ENCODE measurements around the gene SPANXN3. TPM values are rescaled to one million over a fixed set of nuclear protein-coding genes. Genes with fewer than 3 reads are reported as not detected.
"Not testable (repeated sequence)": the region's sequence is repeated elsewhere in the genome, so short reads cannot be mapped to it uniquely, and the experiment has no call there.

SPANXN3 gene, protein sequence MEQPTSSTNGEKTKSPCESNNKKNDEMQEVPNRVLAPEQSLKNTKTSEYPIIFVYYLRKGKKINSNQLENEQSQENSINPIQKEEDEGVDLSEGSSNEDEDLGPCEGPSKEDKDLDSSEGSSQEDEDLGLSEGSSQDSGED
- not detected in 2 replicates for total RNA-seq (ENCODE audit: low replicate concordance)

DNA sequence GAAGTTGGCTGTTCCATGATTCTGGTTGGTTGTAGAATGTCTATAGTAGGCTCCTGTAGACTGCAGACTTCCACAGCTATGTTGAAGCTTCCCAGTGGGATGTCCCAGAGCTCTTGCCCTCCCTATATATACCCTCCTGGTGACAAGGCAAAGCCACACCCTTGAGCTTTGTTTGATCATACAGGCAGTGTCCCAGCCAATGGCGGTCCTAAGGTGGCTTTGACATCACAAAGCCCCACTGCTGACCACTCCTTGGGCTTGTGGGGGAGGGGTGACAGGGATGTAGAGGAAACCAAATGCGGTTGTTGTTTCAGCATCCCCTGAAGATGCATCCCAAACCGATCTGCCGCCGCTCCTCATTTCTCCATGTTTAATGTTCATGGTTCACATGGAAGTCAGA lies at the start of gene SPANXN3:
TSS of gene SPANXN3 (minus strand) at position 101 of the 400 bp plus-strand sequence. CDS start at position 17, 84 bp downstream.
- not testable (repeated sequence) for H4K20me1 ChIP-seq (ENCODE audit: low read depth); H3K9ac ChIP-seq; H3K4me3 Mint-ChIP-seq; H3K9me3 Mint-ChIP-seq; H3K27me3 ChIP-seq; H3K4me1 Mint-ChIP-seq; H3K27ac Mint-ChIP-seq; H2AFZ ChIP-seq (replicated peaks); H3K36me3 Mint-ChIP-seq; H3K9me3 ChIP-seq (ENCODE audit: low read depth); H3K4me1 ChIP-seq; H3K79me2 ChIP-seq (ENCODE audit: low read depth); H3K36me3 ChIP-seq; H3F3A ChIP-seq (ENCODE audit: low read depth); H3K4me2 ChIP-seq; H3K27ac ChIP-seq; DNase-seq (ENCODE audit: low spot score); H3K4me3 ChIP-seq; H3K27me3 Mint-ChIP-seq (ENCODE audit: insufficient read depth, low read depth)

DNA sequence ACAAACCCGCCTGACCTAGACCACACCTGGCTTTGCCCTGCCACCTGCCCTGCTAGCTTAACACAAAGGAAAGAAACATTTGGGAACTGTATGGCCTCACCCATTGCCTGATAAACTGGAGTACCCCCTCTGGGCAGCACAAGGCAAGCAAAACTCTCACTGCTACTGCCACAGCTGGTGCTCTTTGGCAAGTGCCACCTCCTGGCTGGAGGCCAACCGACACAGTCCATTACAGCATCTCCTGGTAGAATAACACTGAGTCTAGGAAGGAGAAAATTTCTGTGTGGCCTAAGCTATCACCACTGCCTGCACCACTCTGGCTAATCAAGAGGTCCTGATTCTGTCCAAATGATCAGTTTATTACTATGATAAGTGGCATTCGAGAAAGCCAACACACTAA lies 18.9 kb upstream of the SPANXN3 start:
- peaks cover 3% of the 10 kb centered on the region for H3K27me3 Mint-ChIP-seq (ENCODE audit: insufficient read depth, low read depth)
- Histone ChIP-seq H3F3A (ENCODE audit: low read depth) (no peaks in the 10 kb centered on the region), H3K4me2 (no peak overlapping the region), H3K27me3 (no peaks in the 10 kb centered on the region), H4K20me1 (ENCODE audit: low read depth) (no peaks in the 10 kb centered on the region), H2AFZ (replicated peaks) (no peak overlapping the region), H3K4me1 (no peaks in the 10 kb centered on the region), H3K27ac (no peak overlapping the region), H3K4me3 (no peak overlapping the region), H3K36me3 (no peaks in the 10 kb centered on the region), H3K9ac (no peak overlapping the region), H3K9me3 (ENCODE audit: low read depth) (peaks cover 15% of the 10 kb centered on the region), H3K79me2 (ENCODE audit: low read depth) (no peaks in the 10 kb centered on the region)
- H3K9me3 Mint-ChIP-seq, result peaks cover 2% of the 10 kb centered on the region
- TF ChIP-seq CTCF (IDR thresholded peaks at IDR 0.05) (no peak), EZH2 (IDR thresholded peaks at IDR 0.05) (no peak)
- DNase-seq (ENCODE audit: low spot score), result no peak
- no peaks in the 10 kb centered on the region for H3K36me3 Mint-ChIP-seq
- H3K4me1 Mint-ChIP-seq, result no peaks in the 10 kb centered on the region
- no peak overlapping the region for H3K27ac Mint-ChIP-seq
- H3K4me3 Mint-ChIP-seq, result no peak overlapping the region

GRCh38 chrX:143502196-143502595 lies 15.1 kb downstream of the SPANXN3 start:
- not testable (repeated sequence) for H3K27me3 ChIP-seq

DNA sequence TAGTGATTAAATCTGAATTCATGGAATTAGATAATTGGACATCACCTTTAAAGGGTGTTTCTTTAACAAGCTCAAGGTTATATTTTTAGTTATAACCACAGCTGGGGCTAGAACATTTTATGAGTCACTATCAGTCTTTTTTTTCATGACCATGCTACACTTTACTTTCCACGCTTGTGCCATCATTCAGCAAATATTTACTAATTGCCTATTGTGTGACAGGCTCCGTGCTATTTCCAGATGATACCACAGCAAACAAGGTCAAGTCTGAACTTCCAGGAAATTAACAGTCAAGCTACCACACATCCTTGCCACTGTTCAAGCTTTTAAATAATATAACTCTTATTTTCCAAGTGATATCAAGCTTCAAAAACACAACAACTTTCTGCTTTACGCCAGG lies 16.5 kb downstream of the SPANXN3 start:
- Histone ChIP-seq H3K27ac (no peak overlapping the region), H3K4me1 (no peaks in the 10 kb centered on the region), H3K4me2 (no peak overlapping the region), H2AFZ (replicated peaks) (no peak overlapping the region), H3K9me3 (ENCODE audit: low read depth) (peaks cover 3% of the 10 kb centered on the region), H3K79me2 (ENCODE audit: low read depth) (no peaks in the 10 kb centered on the region), H3K4me3 (no peak overlapping the region), H3K36me3 (no peaks in the 10 kb centered on the region), H3K27me3 (no peaks in the 10 kb centered on the region), H4K20me1 (ENCODE audit: low read depth) (no peaks in the 10 kb centered on the region), H3F3A (ENCODE audit: low read depth) (no peaks in the 10 kb centered on the region), H3K9ac (no peak overlapping the region)
- no peak overlapping the region for H3K27ac Mint-ChIP-seq
- TF ChIP-seq EZH2phosphoT487 (IDR thresholded peaks at IDR 0.05) (no peak), CTCF (IDR thresholded peaks at IDR 0.05) (no peak), EZH2 (IDR thresholded peaks at IDR 0.05) (no peak)
- H3K36me3 Mint-ChIP-seq, result no peaks in the 10 kb centered on the region
- no peak overlapping the region for H3K4me3 Mint-ChIP-seq
- no peaks in the 10 kb centered on the region for H3K4me1 Mint-ChIP-seq
- no peaks in the 10 kb centered on the region for H3K27me3 Mint-ChIP-seq (ENCODE audit: insufficient read depth, low read depth)
- H3K9me3 Mint-ChIP-seq, result peaks cover 8% of the 10 kb centered on the region
- no peak for DNase-seq (ENCODE audit: low spot score)

More at GRCh38 chrX:143502196-143502595, 15.1 kb downstream of the SPANXN3 start:
- H3K4me1 ChIP-seq; H3K36me3 Mint-ChIP-seq; H3K9ac ChIP-seq; H3K4me1 Mint-ChIP-seq; H3K9me3 Mint-ChIP-seq; H4K20me1 ChIP-seq (ENCODE audit: low read depth); H3K27ac Mint-ChIP-seq; H3K4me2 ChIP-seq; DNase-seq (ENCODE audit: low spot score); H3K4me3 Mint-ChIP-seq; H3K9me3 ChIP-seq (ENCODE audit: low read depth); H3K4me3 ChIP-seq; H3K79me2 ChIP-seq (ENCODE audit: low read depth); H3K27ac ChIP-seq; H2AFZ ChIP-seq (replicated peaks); H3K27me3 Mint-ChIP-seq (ENCODE audit: insufficient read depth, low read depth); H3K36me3 ChIP-seq; H3F3A ChIP-seq (ENCODE audit: low read depth): not testable (repeated sequence)

Data from neural progenitor cell (in vitro differentiated cells).